Activated CD4-positive, alpha-beta T cell treated with anti-CD3 and anti-CD28 coated beads for 48 hours (primary cell): ENCODE results near the gene KCTD14.
"Not testable (repeated sequence)": the region's sequence is repeated elsewhere in the genome, so short reads cannot be mapped to it uniquely, and the experiment has no call there.

Experiments
- DNase-seq: peaks from one replicate; pipeline ENCODE4 v3.0.0-alpha.2; 2020

The KCTD14 gene

DNA sequence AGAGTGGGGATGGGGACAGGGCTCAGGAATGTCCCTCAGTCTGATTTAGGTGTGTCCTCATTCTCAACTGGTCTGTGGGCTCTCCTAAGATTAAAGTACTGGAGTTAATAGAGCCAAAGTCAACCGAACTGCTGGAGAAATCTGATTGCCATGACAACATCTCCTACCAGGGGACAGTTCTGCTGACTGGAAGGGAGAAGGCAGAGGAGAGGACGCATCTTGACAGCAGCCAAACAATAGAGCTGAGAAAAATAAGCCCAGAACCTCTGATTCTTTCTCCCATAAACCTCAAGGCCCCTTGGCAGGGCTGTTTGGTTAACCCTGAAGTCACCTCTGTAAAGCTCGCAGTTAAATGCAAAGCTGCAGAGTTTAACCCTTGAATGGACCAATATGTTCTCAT is 2.8 kb downstream of the KCTD14 start:
- DNase-seq: no peak

DNA sequence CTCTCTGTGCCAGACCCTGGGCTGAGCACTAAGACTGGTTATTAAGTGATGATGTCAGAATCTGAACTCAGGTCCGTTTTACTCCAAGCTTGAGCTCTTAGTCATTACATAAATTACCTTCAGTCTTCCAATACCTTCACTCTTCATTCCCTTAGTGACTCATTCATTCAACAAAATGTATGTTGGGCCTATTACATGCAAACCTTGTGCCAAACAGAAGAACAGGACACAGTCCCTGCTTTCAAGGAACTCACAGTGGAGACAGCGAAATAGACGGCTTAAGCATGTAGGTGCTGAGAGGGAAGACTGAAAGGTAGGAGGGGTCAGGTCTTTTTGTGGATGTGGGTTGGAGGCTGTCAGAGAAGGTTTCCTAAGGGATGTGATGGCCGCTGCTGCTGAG is 3.3 kb downstream of the KCTD14 start:
- no peak for DNase-seq

- DNase-seq: no peak
These were observed 7.2 kb downstream of the KCTD14 start for GRCh38 chr11:78015878-78016277.

DNA sequence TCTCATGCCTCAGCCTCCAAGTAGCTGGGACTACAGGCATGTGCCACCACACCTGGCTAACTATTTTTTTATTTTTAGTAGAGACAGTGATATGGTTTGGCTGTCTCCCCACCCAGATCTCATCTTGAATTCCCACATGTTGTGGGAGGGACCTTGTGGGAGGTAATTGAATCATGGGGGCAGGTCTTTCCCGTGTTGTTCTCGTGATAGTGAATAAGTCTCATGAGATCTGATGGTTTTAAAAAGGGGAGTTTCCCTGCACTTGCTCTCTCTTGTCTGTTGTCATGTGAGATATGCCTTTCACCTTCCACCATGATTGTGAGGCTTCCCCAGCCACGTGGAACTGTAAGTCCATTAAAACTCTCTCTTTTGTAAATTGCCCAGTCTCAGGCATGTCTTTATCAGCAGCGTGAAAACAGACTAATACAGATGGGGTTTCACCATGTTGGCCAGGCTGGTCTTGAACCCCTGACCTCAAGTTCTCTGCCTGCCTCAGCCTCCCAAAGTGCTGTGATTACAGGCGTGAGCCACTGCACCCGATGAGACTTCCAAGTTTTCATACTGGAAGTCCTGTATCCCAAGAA is 8.0 kb downstream of the KCTD14 start:
- DNase-seq: not testable (repeated sequence)

GRCh38 chr11:78011301-78011700 is 11.8 kb downstream of the KCTD14 start:
- DNase-seq: no peak

- no peak for DNase-seq
These were observed 12.3 kb downstream of the KCTD14 start for GRCh38 chr11:78010755-78011154.

DNA sequence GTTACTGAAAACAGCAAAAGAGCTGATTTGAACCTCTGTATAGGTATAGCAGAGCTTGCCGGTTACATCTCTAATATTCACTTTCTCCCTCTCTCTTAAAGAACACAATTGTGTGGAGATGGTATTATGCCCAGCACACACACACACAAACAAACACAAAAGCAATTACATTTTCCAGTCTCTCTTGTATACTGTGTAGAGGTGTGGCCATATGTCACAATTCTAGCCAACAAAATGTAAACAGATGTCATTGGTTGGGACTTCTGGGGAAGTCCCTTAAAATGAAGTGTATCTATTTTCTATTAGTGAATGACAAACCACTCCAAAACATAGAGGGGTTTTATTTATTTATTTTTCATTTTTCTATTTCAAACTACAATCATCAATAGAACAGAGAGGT is 12.8 kb downstream of the KCTD14 start:
- no peak for DNase-seq

- DNase-seq: no peak
These were observed 14.0 kb downstream of the KCTD14 start for GRCh38 chr11:78009062-78009461.

- peak; percentile 58 for DNase-seq
These were observed 22.9 kb downstream of the KCTD14 start for GRCh38 chr11:78000193-78000592.

- no peak for DNase-seq
These were observed 23.5 kb downstream of the KCTD14 start for GRCh38 chr11:77999446-78000030.

DNA sequence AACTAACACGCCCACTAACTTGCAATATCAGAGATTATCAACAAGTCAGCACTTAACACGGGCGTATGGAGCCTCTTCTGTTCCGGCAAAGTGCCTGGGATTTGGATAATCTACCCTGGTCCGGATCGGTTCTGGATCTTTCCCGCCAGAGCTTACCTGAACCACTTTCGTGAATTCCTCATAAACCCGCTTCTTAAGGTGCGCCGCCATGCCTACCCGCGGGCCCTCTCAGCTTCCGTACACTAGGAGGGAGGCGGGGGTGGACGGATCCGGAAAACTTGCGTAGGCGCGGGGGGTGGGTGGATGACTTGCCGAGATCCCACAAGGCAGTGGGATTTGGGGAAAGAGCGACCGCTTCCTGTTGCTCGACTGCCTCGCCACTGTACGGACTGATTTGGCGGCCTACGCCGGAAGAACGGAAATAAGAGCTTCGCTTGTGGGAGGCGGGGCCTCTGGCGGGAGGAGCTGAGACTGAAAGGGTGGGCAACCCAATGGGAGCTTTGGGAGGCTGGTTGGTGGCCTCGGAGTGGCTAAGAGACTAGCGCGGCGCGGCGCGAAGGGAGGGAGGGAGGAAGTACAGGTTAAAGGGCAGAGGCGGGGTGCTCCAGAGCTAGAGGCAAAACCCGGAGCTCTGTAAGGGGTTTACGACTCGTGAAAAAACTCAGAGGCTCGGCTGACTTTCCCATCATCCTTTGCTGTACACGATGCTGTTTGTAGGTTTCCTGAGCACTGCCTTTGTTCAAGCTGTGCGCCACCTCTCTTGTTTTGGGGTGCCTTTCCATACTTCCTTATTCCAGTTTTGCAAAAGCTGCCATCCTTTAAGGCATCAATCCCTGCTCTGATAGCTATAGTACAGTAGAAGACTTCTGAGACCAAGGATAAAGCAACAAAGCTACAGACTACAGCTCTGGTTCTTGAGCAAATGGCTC is 28.4 kb downstream of the KCTD14 start, which contains the start of gene INTS4:
TSS of gene INTS4 (minus strand) at position 235 of the 929 bp plus-strand sequence. CDS start at position 210, 25 bp downstream.
- DNase-seq: peak; percentile 99

DNA sequence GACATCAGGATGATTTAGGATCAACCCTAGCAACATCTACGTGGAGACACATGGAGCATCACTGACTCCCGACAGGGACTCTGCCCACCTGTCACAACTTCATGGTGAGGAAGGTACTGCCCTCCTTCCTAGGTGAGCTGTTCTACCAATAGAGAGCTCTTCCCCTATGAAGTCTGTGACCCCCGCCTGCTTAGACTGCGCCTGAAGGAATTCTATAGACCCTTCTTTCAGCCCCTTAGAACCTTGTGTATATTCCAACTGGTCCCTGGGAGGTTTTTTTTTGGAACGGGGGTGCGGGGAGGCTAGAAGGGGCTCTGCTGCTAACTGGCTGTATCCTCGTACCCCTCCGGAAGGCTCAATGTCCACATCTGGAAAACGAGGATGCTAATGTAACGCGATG is 29.2 kb downstream of the KCTD14 start:
- no peak for DNase-seq

DNA sequence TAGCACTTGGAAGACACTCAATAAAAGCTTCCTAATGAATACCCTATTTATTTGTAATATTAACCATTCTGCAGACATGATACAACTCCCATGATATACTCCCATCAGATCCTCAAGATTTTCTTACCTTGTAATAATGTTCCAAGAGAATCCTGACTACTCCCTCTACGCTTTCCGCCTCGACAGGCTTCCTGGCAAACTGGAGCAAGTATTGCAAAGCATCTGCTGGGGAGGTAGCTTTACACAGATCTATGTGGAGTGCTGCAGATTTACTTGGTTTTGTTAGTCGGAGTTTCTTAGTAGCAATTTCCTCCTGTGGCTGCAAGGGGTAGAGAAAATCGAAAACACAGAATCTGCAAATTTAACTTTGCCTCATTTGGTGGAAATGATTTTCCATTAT is 32.1 kb downstream of the KCTD14 start:
- DNase-seq: no peak

- not testable (repeated sequence) for DNase-seq
These were observed 36.6 kb downstream of the KCTD14 start for GRCh38 chr11:77986456-77986855.

DNA sequence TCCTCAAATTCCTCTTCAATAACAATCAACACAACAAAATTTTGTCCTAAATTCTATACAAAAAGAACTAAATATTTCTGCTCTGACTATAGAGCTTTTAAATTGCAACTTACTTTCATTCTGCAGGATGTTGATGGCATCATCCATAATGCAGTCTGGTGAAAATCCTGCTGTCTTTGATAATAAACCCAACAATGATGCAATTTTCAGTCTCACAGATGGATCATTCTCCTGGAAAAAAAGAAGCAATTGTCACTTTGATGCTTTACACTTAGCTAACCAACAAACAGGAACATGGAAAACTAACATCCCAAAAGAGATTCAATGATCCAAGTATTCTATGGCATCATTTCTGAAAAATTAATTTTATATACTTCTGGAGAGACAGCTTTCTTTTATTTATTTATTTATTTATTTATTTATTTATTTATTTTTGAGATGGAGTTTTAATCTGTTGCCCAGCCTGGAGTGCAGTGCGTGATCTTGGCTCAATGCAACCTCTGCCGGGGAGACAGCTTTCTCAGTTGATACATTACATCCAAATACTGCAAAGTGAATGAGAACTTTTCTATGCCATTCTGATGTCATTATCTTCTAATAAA is 41.6 kb downstream of the KCTD14 start:
- DNase-seq: no peak

DNA sequence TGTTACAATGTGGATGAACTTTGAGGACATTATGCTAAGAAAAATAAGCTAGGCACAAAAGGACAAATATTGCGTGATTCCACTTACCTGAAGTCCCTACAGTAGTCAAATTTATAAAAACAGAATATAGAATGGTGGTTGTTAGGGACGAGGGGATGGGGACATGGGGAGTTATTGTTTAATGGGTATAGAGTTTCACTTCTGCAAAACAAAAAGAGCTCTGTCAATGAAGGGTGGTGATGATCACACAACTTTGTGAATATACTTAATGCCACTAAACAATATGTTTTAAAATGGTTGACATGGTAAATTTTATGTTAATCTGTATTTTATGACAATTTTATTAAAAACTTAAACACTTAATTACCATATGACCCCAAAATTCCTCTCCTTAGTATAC is 54.7 kb downstream of the KCTD14 start:
- no peak for DNase-seq

DNA sequence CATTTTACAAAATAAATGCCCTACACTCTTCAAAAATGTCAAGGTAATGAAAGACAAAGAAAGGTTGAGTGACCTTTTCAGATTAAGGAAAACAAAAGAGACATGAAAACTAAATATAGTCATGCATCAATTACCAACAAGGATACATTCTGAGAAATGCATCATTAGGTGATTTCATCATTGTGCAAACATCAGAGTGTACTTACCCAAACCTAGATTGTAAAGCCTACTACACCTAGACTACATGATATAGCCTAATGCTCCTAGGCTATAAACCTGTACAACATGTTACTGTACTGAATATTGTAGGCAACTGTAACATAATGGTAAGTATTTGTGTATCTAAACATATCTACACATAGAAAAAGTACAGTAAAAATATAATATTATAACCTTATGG is 55.3 kb downstream of the KCTD14 start:
- no peak for DNase-seq

GRCh38 chr11:77967121-77967520 is 56.0 kb downstream of the KCTD14 start:
- DNase-seq: no peak

- no peak for DNase-seq
These were observed 56.7 kb downstream of the KCTD14 start for GRCh38 chr11:77966338-77966737.
